GM23248 (cell line): ENCODE data around the gene TNPO3. TPM values are rescaled to one million over a fixed set of nuclear protein-coding genes. Genes with fewer than 3 reads are reported as not detected.

Experiments used
- DNase-seq: peaks from one replicate; pipeline ENCODE4 v3.0.0-alpha.2; 2015
- H2AFZ ChIP-seq: fragments of 200-600 bp; sonication (generic); 2 replicates; pipeline ENCODE4 v1.6.1; 2016; ENCODE audit warnings: antibody characterized with exemption
- H3F3A ChIP-seq: fragments of 200-600 bp; sonication (generic); 2 replicates; pipeline ENCODE4 v1.6.1; 2016; ENCODE audit warnings: mild to moderate bottlenecking, antibody characterized with exemption, mixed run types; ENCODE audit not compliant: insufficient read depth
- H3K27ac ChIP-seq: fragments of 200-600 bp; sonication (generic); 2 replicates; pipeline ENCODE4 v1.5.1; 2016; ENCODE audit warnings: mild to moderate bottlenecking
- H3K27me3 ChIP-seq: fragments of 200-600 bp; sonication (generic); replicated peaks from 2 replicates; pipeline ENCODE4 v1.6.1; 2016; ENCODE audit warnings: mild to moderate bottlenecking; ENCODE audit not compliant: insufficient read depth
- H3K36me3 ChIP-seq: fragments of 200-600 bp; sonication (generic); 2 replicates; pipeline ENCODE4 v1.6.1; 2016; ENCODE audit warnings: low read depth, mild to moderate bottlenecking
- H3K4me1 ChIP-seq: fragments of 200-600 bp; sonication (generic); 2 replicates; pipeline ENCODE4 v1.6.1; 2016; ENCODE audit warnings: mild to moderate bottlenecking; ENCODE audit not compliant: insufficient read depth
- H3K4me2 ChIP-seq: fragments of 200-600 bp; sonication (generic); one replicate; pipeline ENCODE4 v1.6.1; 2016; ENCODE audit warnings: mild to moderate bottlenecking; ENCODE audit not compliant: unreplicated experiment
- H3K4me3 ChIP-seq: fragments of 200-600 bp; sonication (generic); 2 replicates; pipeline ENCODE4 v1.5.1; 2016; ENCODE audit warnings: mild to moderate bottlenecking
- H3K79me2 ChIP-seq: fragments of 200-600 bp; sonication (generic); 2 replicates; pipeline ENCODE4 v1.6.1; 2016; ENCODE audit warnings: mild to moderate bottlenecking; ENCODE audit not compliant: insufficient read depth
- H3K9ac ChIP-seq: fragments of 200-600 bp; sonication (generic); 2 replicates; pipeline ENCODE4 v1.6.1; 2016; ENCODE audit warnings: mild to moderate bottlenecking
- H3K9me2 ChIP-seq: fragments of 200-600 bp; sonication (generic); 2 replicates; pipeline ENCODE4 v1.6.1; 2016; ENCODE audit warnings: mixed run types, mild to moderate bottlenecking, moderate library complexity; ENCODE audit not compliant: insufficient read depth
- H3K9me3 ChIP-seq: fragments of 200-600 bp; sonication (generic); one replicate; pipeline ENCODE4 v1.6.1; 2017; ENCODE audit warnings: low read depth
- H4K20me1 ChIP-seq: fragments of 200-600 bp; sonication (generic); 2 replicates; pipeline ENCODE4 v1.6.0; 2016; ENCODE audit not compliant: insufficient read depth
- EZH2 ChIP-seq: fragments of 200-600 bp; sonication (generic); IDR thresholded peaks from 2 replicates; pipeline ENCODE4 v1.6.1; 2018; ENCODE audit warnings: antibody characterized with exemption, mild to moderate bottlenecking; ENCODE audit not compliant: insufficient read depth, poor library complexity, severe bottlenecking
- EZH2phosphoT487 ChIP-seq: fragments of 200-600 bp; sonication (generic); IDR thresholded peaks from 2 replicates; pipeline ENCODE4 v1.6.1; 2018; ENCODE audit warnings: antibody characterized with exemption, moderate library complexity, mild to moderate bottlenecking, low read depth; ENCODE audit not compliant: insufficient read depth
- WGBS, 2 experiments: methylation state at CpG; one replicate each; pipeline ENCODE4 v1.1.6; 2015 to 2017; ENCODE audit warnings: low lambda C conversion rate in 2 of 2, low coverage in 1 of 2; ENCODE audit errors: missing lambda C conversion rate in 2 of 2; 5-methylcytosine and 5-hydroxymethylcytosine counted together
- in situ Hi-C: fragments of 300-500 bp; cut with MboI; formaldehyde crosslinking; loops from 2 replicates; pipeline ENCODE4 v1.15.0; 2020
- polyA plus RNA-seq: library from polyadenylated mRNA; unstranded; fragments of >200 nt; fragmentation: Nextera tagmentation; extraction: Ambion mirVana; gene quantifications from 2 replicates; pipeline ENCODE4 v1.2.1, GENCODE V29; 2016
- total RNA-seq: library from RNA; depleted of rRNA; stranded (reverse); fragments of >200 nt; shearing (Covaris generic); gene quantifications from 2 replicates; pipeline ENCODE4 v1.2.3, GENCODE V29; 2014

TNPO3 gene
- total and polyA plus RNA-seq, 2 experiments from 2014 or later, result 31.6 to 41.9 TPM

GRCh38 chr7:129066290-129067131 lies 11.6 kb upstream of the TNPO3 start:
- TF ChIP-seq EZH2phosphoT487 (no peak), EZH2 (no peak)
- Histone ChIP-seq H3K4me1 (no peaks in the 10 kb centered on the region), H4K20me1 (no peaks in the 10 kb centered on the region), H3K27me3 (0 out of 2 replicates have a peak, but pooled peaks cover 12% of the 10 kb centered on the region), H3K27ac (peak overlapping the region; percentile 61), H3K79me2 (no peaks in the 10 kb centered on the region), H2AFZ (peak overlapping the region; percentile 14), H3F3A (peaks cover 10% of the 10 kb centered on the region; the same call in 1 of the 2 replicates), H3K4me2 (no peak overlapping the region), H3K36me3 (no peaks in the 10 kb centered on the region), H3K4me3 (no peak overlapping the region), H3K9ac (peak overlapping the region; percentile 15; the same call in 1 of the 2 replicates), H3K9me3 (no peaks in the 10 kb centered on the region), H3K9me2 (no peaks in the 10 kb centered on the region)
- WGBS, 2 experiments, result 65 to 76% methylated on average over 11 of the region's 11 CpGs
- peak; percentile 91 for DNase-seq
- in situ Hi-C loops, result no loop called here

- no peak for DNase-seq
- H3K27ac ChIP-seq, result 0 out of 2 replicates have a peak overlapping the region, but pooled peaks have one; percentile 97
- peak overlapping the region; percentile 99 for H3K4me2 ChIP-seq
- no peaks in the 10 kb centered on the region for H3K9me2 ChIP-seq
- H3K9me3 ChIP-seq, result no peaks in the 10 kb centered on the region
- TF ChIP-seq EZH2 (no peak), EZH2phosphoT487 (no peak)
- in situ Hi-C loops, result no loop called here
- H4K20me1 ChIP-seq, result no peaks in the 10 kb centered on the region
- H3K4me1 ChIP-seq, result peaks cover 21% of the 10 kb centered on the region
- peaks cover 25% of the 10 kb centered on the region for H3F3A ChIP-seq
- no peak overlapping the region; the same call in 1 of the 2 replicates for H3K9ac ChIP-seq
- H3K27me3 ChIP-seq, result 0 out of 2 replicates have a peak, but pooled peaks cover 3% of the 10 kb centered on the region
- WGBS, 2 experiments, result 86 to 88% methylated on average over 22 of the region's 22 CpGs
- peak overlapping the region; percentile 96 for H2AFZ ChIP-seq
- no peaks in the 10 kb centered on the region for H3K36me3 ChIP-seq
- H3K79me2 ChIP-seq, result peaks cover 34% of the 10 kb centered on the region
- H3K4me3 ChIP-seq, result peak overlapping the region; percentile 97
Observed at GRCh38 chr7:129055861-129056464, 1.1 kb upstream of the TNPO3 start.

GRCh38 chr7:129055294-129055816 lies 444 bp upstream of the TNPO3 start:
- in situ Hi-C loops, result no loop called here
- H3K4me2 ChIP-seq, result peak overlapping the region; percentile 99
- H3K36me3 ChIP-seq, result no peaks in the 10 kb centered on the region

GRCh38 chr7:129053938-129054437 lies 923 bp downstream of the TNPO3 start:
- peak overlapping the region; percentile 97 for H3K9ac ChIP-seq
- H3F3A ChIP-seq, result peaks cover 25% of the 10 kb centered on the region
- WGBS, 2 experiments, result 1 to 2% methylated on average over 10 of the region's 10 CpGs
- DNase-seq, result peak; percentile 62
- H2AFZ ChIP-seq, result peak overlapping the region; percentile 96
- in situ Hi-C loops, result no loop called here
- no peaks in the 10 kb centered on the region for H3K36me3 ChIP-seq
- H3K9me2 ChIP-seq, result no peaks in the 10 kb centered on the region
- H3K27ac ChIP-seq, result peak overlapping the region; percentile 97
- peaks cover 21% of the 10 kb centered on the region for H3K4me1 ChIP-seq
- peak overlapping the region; percentile 99 for H3K4me2 ChIP-seq
- peak overlapping the region; percentile 97 for H3K4me3 ChIP-seq
- TF ChIP-seq EZH2phosphoT487, result no peak
- no peak for TF ChIP-seq EZH2
- no peaks in the 10 kb centered on the region for H3K27me3 ChIP-seq
- H4K20me1 ChIP-seq, result no peaks in the 10 kb centered on the region
- H3K9me3 ChIP-seq, result no peaks in the 10 kb centered on the region
- H3K79me2 ChIP-seq, result peaks cover 54% of the 10 kb centered on the region

More at GRCh38 chr7:129055294-129055816, 444 bp upstream of the TNPO3 start:
- Histone ChIP-seq H3K4me1 (peaks cover 21% of the 10 kb centered on the region), H3F3A (peaks cover 25% of the 10 kb centered on the region), H3K79me2 (peaks cover 40% of the 10 kb centered on the region), H3K9ac (peak overlapping the region; percentile 97), H3K27ac (peak overlapping the region; percentile 97), H3K27me3 (0 out of 2 replicates have a peak, but pooled peaks cover 3% of the 10 kb centered on the region), H3K9me3 (no peaks in the 10 kb centered on the region), H3K4me3 (peak overlapping the region; percentile 97), H2AFZ (peak overlapping the region; percentile 96), H4K20me1 (no peaks in the 10 kb centered on the region), H3K9me2 (no peaks in the 10 kb centered on the region)
- WGBS, 2 experiments, result 1 to 3% methylated on average over 9 of the region's 9 CpGs
- TF ChIP-seq EZH2 (no peak), EZH2phosphoT487 (no peak)
- DNase-seq, result no peak
